GM12865 (cell line): ENCODE measurements around the gene TGM3.

ENCODE experiments used
- DNase-seq: peaks from one replicate; pipeline ENCODE4 v3.0.0; 2010; ENCODE audit warnings: low read depth
- H3K4me3 ChIP-seq: 2 replicates; pipeline ENCODE4 v1.5.1; 2011; ENCODE audit warnings: mild to moderate bottlenecking, low read depth, low read length, control low read depth
- CTCF ChIP-seq: IDR thresholded peaks from 2 replicates; pipeline ENCODE4 v1.5.1; 2011; ENCODE audit warnings: low read length, control low read depth, low read depth, inconsistent platforms; ENCODE audit not compliant: insufficient read depth; ENCODE audit errors: missing control alignments

TGM3 gene

DNA sequence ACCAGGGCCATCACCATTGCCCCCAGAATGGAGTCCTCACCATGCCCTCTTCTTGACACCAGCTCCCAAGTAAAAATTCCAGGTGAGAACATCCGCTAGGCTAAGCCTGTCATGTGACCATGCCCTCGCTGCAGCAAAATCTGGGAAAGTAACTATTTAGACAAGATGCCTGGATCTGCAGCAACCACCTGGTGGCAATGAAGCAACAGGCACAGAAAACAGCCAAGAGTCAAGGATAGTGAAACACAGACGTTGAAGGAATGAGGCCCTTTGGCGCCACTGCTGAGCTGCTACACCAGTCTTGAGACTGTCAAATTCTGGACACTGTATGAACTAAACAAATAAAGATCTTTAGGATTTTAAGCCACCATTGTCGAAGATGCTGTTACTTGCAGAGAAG is 54.8 kb downstream of the TGM3 start:
- no peak for TF ChIP-seq CTCF
- no peak for DNase-seq
- H3K4me3 ChIP-seq = no peak overlapping the region

- no peak overlapping the region for H3K4me3 ChIP-seq
- TF ChIP-seq CTCF = no peak
- no peak for DNase-seq
Measured at GRCh38 chr20:2353231-2353630, 57.4 kb downstream of the TGM3 start.

DNA sequence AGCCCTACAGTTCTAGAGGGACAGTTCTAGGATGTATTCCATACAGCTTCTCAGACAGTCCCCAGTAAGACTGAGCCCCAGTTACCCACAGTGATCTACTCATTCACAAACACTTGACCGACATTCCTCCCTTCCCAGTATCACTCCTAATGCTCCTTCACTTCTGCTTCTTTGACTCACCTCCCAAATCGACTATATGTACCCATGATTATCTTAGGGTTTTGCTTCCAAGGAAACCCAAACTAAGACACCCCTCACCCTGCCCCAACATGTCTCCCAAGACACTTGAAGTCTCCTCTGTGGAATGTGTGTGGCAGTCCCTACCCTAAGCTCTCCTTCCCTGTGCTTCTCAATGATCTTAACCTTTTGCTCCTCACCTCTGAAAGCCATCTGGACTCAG is 61.3 kb downstream of the TGM3 start:
- H3K4me3 ChIP-seq = no peak overlapping the region
- DNase-seq = no peak
- TF ChIP-seq CTCF = no peak

DNA sequence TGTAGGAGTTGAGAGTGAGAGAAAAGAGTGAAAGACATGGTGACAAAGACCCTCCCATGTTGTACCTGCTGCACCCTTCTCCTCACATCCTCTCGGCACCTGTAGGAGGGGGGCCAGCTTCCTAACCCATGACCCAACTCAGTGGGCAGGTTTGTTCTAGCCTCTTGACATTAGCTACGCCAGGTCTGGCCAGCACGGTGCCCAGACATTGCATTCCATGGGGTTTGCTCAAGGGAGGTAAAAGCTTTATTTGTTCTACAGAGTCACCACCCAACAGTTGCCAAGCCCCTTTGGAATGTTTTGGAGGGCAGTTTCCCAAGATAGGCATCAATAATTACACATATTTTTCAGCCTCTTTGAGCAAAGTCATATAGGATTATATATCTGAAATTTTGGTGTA is 62.2 kb downstream of the TGM3 start:
- H3K4me3 ChIP-seq = no peak overlapping the region
- no peak for DNase-seq
- no peak for TF ChIP-seq CTCF

- no peak overlapping the region for H3K4me3 ChIP-seq
- DNase-seq = no peak
- TF ChIP-seq CTCF = no peak
Measured at GRCh38 chr20:2361035-2361593, 65.3 kb downstream of the TGM3 start.

DNA sequence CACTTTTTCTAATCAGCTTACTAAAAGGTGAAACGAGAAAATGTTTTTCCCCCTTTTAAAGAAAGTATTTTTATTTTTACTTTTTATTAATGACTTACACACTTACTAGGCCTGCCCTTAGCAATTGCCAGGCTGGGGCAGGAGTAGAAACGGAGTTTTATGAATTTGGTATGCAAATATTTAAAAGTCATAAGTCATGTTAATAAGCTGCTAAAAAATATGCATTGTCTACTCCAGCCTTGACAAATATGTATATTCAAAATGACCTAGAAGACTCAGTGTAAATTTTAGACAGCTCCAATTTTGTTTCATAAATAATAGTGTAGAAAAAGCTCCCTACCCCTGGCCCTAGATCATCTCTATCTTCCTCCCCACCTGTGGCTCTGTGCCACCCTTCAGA is 67.4 kb downstream of the TGM3 start:
- TF ChIP-seq CTCF = no peak

DNA sequence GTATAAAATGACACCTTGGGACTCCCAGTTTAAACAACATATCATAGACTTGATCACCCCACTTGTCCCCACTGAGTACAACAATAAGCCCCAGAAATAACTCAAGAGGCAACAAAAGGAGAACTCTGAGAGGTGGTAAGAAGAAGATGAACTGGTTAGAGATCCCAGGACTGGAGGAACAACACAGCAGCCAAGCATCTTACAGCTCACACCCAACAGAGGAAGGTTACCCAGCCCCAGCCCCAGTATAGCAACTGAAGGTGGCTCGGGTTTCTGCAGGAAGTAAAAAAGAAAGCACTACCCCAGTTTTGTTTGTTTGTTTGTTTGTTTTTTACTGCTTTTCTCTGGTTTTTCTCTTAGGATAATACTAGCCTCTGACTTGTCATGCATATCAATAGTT is 67.8 kb downstream of the TGM3 start:
- DNase-seq = no peak
- no peak for TF ChIP-seq CTCF
- H3K4me3 ChIP-seq = no peak overlapping the region

More for the DNA sequence above, 67.4 kb downstream of the TGM3 start:
- DNase-seq = no peak
- no peak overlapping the region for H3K4me3 ChIP-seq
